Activated T-cell treated with anti-CD3 and anti-CD28 coated beads for 1 hour (primary cell): ENCODE results near the gene IL6ST.
"Not testable (repeated sequence)": the region's sequence is repeated elsewhere in the genome, so short reads cannot be mapped to it uniquely, and the experiment has no call there.

Experiments
- DNase-seq: peaks from one replicate; pipeline ENCODE4 v3.0.0-alpha.2; 2020; ENCODE audit warnings: low read depth

IL6ST gene

GRCh38 chr5:55965525-55965924 lies 29.2 kb downstream of the IL6ST start:
- DNase-seq, result no peak

DNA sequence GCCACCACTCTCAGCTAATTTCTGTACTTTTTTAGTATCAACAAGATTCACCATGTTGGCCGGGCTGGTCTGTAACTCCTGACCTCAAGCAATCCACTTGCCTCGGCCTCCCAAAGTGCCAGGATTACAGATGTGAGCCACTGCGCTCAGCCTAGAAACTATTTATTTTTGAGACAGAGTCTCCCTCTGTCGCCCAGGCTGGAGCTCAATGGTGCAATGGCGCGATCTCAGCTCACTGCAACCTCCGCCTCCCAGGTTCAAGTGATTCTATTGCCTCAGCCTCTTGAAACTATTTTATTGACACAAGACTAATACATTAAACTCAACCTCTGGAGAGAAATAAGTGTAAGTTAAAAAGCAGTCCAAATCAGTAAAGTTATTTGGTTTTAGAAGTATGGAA lies 34.0 kb downstream of the IL6ST start:
- DNase-seq, result no peak

- DNase-seq, result no peak
Observed at GRCh38 chr5:55959208-55959607, 35.6 kb downstream of the IL6ST start.

GRCh38 chr5:55941154-55941553 lies 53.6 kb downstream of the IL6ST start:
- DNase-seq, result not testable (repeated sequence)

- not testable (repeated sequence) for DNase-seq
Observed at GRCh38 chr5:55937598-55937997, 57.2 kb downstream of the IL6ST start.

- peak; percentile 67 for DNase-seq
Observed at GRCh38 chr5:55936100-55936693, 58.6 kb downstream of the IL6ST start.

DNA sequence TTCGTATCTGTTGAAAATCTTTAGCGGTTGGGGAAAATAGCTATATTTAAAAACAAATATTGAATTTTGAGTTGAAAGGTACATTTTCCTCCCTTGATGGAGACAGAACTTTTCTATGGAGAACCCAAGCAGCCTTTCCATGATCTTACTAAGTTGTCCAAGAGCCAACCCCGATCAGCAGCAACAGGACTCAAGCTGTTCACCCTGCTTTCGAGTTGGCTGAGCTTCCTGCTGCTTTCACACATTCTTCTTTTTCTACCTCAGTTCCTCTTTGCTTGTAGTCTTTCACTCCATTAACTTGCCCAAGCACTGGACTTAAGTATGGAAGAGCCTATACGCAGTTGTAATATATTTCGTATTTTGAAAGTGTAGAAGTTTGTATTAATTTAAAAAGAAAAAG lies 59.4 kb downstream of the IL6ST start:
- no peak for DNase-seq

DNA sequence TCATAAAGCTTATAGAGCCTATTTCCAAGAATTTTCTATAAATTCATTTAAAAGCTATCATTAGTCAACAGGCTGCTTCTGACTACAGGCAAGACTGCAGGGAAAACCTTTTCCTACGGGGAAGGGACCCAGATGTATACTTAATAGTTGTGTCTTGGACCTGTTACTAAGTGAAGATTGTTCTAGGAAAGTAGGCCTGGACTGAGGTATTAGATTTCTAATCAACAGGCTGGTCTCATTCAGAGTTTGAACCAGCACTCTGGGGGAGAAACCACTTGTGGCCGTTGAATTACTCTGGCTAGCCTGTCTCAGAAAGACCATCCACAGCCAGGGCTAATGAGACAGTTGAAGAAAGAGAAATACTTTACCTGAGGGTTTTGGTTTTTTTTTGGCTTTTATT lies 60.0 kb downstream of the IL6ST start:
- DNase-seq, result no peak

DNA sequence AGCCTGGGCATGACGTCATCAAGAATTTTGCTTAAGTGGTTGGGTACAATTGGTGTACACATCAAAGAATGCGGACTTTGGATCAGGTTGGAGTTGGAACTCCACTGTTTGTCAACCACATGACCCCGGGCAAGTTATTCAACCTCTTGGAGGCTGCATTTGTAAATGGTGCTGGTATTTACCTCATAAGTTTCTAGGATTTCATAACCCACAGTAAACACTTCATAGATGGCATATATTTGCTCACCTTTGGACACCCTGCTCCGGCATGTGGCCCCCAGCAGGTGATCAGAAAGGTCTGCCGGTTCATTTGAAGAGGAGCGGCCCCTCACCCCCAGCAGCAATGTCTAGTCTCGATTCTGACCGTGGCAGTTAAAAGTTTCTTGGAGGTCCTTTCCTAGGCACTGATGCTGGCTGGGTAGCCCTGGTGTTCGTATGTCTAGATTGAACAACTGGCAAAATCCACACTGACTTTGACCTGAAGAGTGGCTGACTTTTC lies 60.6 kb downstream of the IL6ST start:
- no peak for DNase-seq

GRCh38 chr5:55933377-55934114 lies 61.2 kb downstream of the IL6ST start:
- no peak for DNase-seq

DNA sequence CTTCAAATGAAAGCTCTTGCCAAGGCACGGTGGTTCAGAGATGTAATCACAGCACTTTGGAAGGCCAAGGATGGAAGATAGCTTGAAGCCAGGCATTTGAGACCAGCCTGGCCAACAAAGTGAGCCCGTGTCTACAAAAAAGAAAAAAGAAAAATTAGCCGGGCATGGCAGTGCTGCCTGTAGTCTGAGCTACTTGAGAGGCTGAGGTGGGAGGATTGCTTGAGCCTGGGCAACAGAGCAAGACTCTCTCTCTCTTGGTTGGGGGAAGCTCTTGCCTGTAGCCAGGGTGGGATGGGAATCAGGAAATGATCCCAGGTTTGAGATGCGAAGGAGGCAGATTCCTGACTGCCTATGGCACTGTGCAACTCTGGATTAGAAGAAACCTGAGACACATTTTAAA lies 62.1 kb downstream of the IL6ST start:
- no peak for DNase-seq

DNA sequence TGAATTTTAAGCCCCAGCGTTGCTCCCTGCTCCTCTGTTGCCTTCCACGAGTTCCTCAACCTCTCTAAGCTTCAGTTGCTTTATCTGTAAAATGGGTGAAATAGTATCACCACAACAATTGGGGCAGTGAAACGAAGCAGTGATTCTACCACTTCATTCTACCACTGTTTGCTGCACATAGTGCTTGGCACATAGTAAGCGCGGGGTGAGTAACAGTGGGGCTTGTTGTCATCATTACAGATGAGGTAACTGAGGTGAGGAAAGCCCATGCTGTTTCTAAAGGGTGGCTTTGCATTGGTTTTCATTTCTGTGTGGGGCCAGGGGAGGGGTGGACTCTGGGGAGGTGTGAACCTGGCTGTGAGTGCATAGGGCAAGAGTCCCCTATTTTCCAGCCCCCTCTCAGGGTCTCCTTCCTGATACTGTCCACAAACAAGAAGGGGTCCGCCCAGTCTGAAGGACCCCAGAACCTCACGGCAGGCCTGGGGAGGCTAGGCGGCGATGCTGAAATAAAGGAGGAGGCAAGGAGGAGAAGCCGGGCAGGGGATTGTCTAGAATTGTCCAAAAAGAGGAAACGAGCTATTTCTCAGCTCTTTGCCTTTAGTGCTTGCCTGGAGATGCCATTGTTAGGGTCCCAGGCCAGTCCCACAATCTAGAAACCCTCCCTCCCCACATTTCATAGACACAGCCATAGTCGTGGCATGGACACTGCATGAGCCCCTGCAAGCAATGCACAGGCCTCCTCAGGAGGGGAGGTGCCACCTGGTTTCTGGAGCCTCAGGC lies 65.6 kb downstream of the IL6ST start:
- DNase-seq, result no peak

- DNase-seq, result no peak
Observed at GRCh38 chr5:55927861-55928655, 66.7 kb downstream of the IL6ST start.

DNA sequence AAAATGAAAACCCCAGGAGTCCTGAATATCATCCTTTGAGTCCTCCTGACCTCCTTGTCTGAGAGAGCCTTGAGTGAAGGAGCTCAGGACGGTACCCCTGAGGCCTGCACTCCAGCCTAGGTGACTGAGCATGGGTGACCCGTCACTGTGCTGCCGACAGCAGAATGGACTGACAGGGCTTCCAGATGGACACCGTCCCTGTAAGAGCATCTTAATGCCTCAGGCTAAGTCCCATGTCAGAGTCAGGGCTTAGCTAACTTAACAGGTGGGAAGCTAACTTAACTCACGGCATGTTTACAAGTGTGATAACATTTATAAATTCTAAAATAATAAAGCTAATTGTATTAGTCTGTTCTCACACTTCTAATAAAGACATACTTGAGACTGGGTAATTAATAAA lies 68.3 kb downstream of the IL6ST start:
- DNase-seq, result no peak

DNA sequence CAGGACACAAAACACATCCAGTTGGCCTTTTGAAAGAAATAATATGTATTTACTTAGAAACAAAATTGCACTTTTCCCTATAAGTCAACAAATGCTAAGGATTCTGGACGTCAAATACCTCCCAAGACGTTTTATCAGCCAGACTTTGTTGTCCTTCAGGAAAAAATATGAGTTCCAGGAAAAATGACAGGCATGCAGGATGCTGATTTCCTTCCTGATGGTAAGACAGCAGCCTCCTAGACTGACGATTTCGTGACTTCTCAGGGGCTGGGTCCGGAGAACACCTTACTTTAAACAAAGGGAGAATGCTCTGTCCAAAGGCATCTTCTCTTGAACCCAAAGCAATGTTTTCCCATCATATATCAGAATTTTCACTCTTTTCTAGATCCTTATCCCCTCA lies 69.1 kb downstream of the IL6ST start:
- DNase-seq, result no peak

DNA sequence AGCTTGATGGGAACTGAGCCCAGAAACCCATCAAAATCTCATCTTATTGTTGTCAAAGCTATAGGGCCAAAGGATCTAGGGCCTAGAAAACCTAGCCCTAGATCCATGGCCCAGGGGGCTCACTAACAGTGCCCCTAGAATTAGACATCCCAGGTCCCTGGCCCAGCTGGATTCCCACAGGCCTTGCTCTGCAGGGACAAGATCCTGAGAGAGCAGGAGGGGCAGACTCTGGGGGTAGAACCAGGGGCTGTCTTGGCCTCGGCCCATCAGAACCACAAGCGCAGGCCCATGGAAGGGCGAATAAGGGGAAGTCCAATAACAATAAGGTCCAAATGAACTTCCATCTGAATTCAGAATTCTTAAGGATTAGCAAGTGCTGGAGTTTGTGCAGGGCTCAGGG lies 69.6 kb downstream of the IL6ST start:
- DNase-seq, result no peak

- DNase-seq, result no peak
Observed at GRCh38 chr5:55924744-55925143, 70.0 kb downstream of the IL6ST start.

DNA sequence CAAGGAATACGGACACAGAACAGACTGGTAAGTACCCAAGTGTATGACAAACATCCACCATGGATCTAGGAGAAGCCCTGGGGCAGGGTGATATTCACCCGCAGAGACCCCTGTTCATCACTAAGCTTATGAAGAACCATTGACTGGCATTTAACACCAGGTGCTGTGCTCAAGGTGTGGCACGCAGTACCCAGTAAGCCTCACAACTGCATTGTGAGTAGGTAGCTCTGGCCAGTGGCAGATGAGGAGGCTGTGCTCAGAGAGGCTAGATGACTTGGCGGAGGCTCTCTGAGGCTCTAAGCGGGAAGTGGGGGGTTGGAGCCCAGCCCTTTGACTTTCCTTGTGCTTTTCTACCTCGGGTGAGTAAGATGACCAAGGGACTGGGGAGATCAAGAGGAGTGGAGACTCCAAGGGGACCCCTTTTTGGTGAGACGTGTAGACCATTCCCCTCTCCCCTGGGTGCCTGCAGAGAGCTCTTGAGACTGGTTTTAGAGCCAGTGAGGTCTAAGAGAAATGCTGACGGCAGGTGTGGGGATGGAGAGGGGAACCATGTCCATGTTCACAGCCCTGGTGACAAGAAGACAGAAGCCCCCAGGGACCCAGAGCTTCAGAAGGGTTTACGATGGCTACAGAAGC lies 70.8 kb downstream of the IL6ST start:
- DNase-seq, result no peak

- no peak for DNase-seq
Observed at GRCh38 chr5:55923177-55923771, 71.5 kb downstream of the IL6ST start.

DNA sequence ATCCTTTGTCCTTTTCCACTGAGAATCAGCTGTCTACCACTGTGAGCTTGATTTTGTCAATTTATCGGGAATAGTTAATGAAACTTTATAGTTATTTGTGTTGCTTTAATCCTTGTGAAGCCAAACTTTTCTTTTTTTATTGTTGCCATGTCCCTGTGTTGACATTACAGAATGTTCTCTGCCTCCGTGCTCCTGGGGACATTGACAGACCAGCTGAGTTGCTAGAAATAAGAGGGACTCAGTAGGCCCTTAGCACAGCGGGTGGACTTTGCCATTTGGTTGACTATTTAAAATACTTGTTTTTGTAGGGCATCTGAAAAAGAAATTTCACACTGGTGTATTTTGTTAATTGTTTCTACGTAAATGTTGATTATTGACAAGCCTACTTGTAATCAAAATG lies 73.1 kb downstream of the IL6ST start:
- no peak for DNase-seq

DNA sequence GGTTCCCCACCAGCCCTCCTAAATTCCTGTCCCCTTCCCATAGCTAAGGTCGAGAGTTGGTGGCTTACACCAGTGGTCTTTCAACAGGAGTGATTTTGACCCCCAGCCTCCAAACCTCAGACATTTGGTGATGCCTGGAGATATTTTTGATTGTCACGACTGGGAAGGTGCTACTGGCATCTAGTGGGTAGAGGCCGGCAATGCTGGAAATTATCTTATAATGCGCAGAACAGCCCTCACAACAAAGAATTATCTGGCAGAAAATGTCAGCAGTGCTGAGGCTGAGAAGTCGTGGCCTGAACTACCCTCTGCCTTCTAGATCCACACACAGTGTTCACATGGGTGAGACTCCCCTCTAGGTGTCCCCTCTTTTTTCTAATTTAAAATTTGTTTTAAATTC lies 74.0 kb downstream of the IL6ST start:
- no peak for DNase-seq
